ENCODE results near the gene WNT9B. TPM values are rescaled to one million over a fixed set of nuclear protein-coding genes. Genes with fewer than 3 reads are reported as not detected.
"Not testable (repeated sequence)": the region's sequence is repeated elsewhere in the genome, so short reads cannot be mapped to it uniquely, and the experiment has no call there.

Gene WNT9B
- polyA plus RNA-seq, 4 donors: 0.16 to 14.9 (median 9.8) TPM

DNA sequence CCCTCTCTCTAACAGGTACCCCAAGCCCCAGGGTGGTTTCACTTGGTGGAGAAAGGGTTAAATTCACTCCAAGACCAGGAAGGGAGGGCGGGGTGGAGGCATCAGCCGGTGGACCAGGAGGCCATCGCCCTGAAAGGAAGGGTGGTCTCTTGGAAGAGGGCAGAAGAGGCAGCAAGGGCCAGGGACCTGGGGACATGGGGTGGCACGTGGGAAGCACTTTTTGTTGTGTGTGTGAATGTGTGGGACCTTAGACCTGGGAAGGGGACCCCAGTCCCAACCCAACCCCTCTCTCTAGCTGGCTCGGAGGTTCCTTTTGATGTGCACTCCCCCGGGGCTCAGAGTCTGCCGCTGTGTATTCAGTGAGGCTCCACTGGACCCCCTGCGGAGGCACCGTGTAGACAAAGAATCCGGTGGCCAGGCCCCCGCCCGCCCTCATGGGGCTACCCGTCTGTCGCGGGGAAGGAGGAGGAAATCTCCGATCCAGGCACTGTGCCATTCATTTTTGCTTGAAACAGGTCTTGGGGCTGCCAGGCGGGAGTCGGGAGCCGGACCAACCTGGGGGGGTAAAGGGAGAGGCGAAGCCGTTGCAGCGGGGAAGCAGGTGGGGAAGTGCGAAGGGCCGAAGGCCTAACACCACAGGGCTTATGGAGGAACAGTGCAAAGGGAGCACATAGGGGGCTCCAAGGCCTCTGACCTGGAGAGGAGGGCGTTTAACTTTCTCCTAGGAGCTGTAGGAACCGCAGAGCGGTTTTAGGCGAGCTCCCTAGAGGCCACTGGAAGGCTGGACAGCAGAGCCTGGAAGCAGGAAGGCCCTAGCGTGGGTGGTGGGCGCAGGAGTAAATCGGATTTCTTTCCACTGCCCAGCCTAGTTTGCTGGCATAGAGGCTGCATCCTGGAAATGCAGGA, 29.6 kb upstream of the WNT9B start:
- no peak for DNase-seq (ENCODE audit: low read depth in 4 of 4, low spot score in 3 of 4)

DNA sequence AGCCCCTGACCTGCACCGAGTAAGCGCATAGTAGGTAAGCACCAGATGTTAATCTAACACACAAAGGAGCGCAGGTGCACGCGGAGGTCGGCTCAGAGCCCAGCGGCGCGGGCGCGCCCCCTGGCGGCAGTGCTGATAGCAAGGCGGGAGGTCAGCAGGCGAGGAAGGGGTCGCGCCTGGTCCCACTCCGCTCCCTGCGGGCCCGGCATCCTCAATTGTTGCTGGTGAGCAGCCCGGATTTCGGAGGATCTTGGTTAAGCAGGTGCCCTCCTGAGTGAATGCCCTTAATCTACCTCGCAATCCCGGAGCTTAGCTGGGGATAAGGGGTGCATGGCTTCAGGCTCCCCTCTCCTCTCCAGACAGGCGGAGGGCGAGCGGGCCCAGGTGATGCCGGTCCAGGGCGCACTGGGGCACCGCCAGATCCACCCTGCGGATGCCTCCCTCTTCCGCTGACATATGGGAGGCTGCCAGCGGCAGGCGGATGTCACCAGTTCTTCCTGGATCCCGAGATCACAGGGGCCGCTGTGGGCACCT, 28.9 kb upstream of the WNT9B start:
- DNase-seq (ENCODE audit: low read depth in 4 of 4, low spot score in 3 of 4): no peak

DNA sequence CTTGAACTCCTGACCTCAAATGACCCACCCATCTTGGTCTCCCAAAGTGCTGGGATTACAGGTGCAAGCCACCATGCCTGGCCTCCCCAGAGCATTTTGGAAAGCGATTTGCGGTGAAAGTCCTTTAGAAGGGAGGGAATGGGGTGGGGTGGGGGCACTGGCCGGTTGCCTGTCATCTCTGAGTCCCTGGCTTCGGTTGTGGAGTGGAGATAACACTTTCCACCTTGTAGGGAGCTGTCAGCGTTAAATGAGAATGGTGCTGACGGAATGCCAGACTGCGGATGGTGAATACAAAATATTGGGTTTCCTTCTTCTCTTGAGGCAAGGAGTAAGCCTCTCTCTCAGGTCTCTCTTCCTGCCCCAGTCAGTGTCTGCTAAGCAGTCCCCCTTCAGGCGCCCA, 27.7 kb upstream of the WNT9B start:
- no peak for DNase-seq (ENCODE audit: low read depth in 4 of 4, low spot score in 3 of 4)

DNA sequence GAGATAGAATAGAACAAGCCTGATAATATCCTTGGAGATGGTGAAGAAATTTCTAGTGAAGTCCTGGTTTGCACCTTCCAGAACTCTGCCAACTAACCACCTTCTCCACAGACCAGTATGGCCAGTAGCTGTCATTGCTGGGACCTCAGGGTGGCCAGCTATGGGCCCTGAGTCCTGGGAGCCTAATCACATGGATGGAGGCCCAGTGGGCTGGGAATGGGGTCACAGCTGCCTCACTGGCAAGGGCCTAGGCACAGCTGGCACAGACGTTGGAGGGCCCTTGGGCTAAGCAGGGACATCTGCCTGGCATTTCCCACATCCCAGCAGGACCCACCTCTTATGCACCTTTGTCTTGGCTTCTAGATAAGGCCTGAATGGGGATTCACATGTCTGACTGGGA, 25.3 kb upstream of the WNT9B start:
- DNase-seq (ENCODE audit: low read depth in 4 of 4, low spot score in 3 of 4): no peak

DNA sequence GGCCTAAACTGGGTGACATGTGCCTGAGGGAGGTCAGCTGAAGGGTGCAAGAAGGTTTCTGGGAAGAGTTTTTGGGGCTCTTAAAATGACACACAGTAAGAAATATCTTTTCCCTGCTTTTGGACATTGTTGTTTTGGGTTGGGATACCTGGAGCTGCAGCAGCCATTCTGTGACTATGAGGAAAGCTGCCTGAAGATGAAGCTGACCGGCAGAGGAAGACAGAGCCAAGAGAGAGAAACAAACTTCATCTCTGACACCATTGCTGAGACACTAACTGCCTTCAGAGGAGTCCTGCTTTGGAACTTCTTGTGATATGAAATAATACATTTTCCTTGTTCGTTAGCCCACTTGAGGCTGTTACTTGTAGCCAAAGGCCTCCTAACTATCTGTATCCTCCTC, 24.1 kb upstream of the WNT9B start:
- DNase-seq (ENCODE audit: low read depth in 4 of 4, low spot score in 3 of 4): no peak

DNA sequence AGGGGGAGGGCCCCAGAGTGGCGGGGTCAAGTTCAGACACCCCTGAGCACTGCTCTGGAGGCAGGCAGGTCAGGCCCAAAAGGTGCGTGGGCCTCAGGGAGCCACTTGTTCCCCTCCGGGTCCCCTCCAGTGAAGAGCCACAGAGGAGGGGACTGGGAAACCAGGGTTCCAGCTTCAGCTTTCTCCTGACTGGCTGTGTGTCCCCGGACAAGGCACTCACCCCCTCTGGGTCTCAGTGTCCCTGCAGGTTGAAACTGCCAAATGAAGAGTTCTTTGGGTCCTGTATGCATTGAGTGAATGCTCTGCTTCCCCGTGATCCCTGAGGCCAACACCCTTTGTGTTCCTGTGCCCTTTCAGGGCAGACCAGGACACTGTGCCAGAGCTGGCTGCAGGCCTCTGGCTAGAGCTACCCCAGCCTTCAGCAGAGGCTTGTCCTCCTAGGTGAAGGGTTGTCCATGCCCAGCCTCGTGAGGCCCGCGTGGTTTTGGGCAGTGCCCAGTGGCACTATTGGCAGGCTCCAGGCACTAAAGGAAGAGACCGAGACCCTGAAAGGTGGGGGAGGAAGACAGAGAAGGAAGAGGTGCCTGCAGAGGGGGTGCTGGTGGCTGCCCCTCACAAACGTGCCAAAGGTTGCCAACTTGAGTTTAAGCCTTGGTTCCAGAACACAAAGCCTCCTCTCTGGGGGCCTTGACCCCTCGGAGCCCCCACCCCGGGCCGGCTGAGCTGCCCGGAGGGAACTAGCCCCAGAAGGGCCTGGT, 19.6 kb upstream of the WNT9B start:
- no peak for DNase-seq (ENCODE audit: low read depth in 4 of 4, low spot score in 3 of 4)

DNA sequence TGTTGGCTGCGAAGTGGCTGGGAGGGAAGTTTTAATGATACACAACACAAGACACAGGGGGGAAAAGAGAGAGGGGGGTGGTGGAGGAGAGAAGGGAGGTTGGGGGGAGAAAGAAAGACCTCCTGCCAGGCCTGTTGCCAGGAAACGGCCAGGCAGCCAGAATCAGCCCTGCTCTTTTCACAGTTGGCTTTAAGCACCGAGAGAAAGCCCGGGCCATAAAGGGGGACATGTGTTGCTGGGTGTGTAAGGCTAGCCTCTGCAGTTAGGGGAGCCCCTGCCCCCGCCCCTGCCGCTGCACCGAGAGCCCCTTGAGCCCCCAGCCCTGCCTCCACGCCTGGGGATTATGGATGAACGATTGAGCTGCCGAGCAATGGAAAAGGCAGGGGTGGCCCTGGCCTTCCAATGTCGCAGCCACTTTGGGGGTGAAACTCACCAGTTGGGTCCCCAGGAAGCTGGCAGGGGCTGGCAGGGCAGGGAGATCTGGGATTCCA, 19.0 kb upstream of the WNT9B start:
- DNase-seq (ENCODE audit: low read depth in 4 of 4, low spot score in 3 of 4): no peak

DNA sequence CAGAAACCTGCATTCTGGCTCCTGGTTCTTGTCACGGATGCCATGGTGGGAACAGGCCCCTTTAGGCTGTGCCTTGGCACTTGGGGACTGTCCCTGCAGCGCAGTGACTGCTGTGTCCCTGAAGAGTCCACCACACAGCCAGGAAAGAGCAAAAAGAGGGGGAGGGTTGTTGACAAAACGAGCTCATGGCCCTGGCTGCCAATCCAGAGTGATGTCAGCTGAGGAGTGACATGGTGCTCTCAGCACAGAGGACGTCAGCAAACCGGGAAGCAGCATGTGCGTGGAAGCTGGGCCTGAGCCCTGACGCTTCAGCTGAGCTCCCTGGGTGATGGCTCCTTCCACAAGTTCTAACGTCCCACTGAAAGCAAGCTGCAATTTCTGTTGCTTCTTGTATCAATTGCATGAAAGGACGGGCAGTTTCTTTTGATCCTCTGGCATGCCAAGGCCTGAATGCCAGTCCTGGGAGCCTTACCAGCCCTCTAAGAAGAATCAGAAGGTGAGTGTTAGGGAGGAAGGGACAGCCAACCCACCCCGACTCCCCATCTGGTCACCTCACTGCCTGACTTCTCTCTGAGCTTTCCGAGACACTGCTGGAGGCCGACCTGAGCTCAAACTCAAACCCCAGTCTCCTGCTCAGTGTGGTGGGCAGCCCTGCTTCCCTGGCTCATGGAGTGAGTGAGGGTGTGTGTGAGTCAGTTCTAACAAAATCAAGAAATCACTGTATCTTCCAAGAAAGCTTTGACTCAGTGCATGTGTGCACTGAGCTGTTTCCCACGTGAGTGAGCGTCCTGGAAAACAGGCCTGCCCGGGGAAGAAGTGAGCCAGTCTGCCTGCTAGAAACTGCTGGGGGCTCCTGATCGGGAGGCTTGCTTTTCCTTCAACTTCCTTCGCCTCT, 18.2 kb upstream of the WNT9B start:
- DNase-seq (ENCODE audit: low read depth in 4 of 4, low spot score in 3 of 4): no peak

DNA sequence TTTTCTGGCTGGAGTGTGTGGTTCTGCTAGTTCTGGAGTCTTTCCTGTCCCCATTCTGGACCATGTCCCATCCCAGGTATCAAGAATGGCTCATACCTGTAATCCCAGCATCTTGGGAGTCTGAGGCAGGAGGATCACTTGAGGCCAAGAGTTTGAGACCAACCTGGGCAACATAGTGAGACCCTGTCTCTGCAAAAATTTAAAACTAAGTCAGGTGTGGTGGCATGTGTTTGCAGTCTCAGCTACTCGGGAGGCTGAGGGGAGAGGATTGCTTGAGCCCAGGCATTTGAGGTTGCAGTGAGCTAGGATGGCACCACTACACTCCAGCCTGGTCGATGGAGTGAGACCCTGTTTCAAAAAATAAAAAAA, 17.6 kb upstream of the WNT9B start:
- DNase-seq (ENCODE audit: low read depth in 4 of 4, low spot score in 3 of 4): no peak

DNA sequence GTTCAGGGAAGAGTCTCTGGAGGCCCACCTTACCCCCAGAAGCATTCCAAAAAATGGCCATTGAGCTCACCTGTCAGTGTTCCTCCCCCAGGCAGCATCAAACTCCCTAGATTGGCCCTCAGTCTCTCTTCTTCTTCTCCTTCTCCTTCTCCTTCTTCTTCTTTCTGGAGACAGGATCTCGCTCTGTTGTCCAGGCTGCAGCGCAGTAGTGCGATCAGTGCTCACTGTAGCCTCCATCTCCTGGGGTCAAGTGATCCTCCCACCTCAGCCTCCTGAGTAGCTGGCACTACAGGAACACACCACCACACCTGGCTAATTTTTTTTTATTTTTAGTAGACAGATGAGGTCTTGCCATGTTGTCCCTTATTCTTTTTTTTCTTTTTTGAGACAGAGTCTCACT, 16.5 kb upstream of the WNT9B start:
- DNase-seq (ENCODE audit: low read depth in 4 of 4, low spot score in 3 of 4): no peak

DNA sequence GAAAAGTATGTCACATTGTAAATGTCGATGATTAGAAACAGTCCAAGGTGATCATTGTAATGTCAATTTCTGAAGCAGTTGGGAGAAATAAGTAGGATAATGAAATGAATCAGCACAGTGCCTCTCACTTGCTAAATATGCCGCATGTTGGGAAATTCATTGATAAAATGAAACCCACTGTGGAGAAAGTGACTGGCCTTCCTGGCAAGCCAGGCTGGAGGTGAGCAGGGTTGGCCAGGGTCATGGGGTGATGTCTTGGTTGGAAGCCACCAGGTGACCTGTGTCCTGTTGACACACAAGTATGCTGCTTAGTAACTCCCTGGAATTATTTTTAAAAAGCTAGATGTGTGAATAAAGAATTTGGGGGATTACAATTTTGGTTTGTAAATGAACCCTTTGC, 14.9 kb upstream of the WNT9B start:
- no peak for DNase-seq (ENCODE audit: low read depth in 4 of 4, low spot score in 3 of 4)

DNA sequence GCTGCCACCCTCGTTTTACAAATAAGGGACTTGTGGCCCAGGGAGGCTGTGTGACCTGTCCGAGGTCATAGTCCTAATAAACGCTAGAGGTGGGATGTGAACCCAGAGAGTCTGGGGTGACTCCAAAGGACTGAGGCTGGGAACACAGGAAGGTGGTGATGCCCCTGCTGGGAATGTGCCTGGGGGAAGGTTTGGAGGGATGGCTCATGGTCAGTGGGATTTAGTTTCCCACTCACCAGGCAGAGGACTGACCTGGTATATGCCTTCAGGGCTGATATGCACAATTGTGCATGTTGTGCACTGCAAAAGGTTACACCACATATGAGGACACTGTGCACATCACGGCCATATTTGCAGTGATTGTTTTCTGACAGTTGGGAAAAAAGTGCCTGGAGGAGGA, 13.9 kb upstream of the WNT9B start:
- DNase-seq (ENCODE audit: low read depth in 4 of 4, low spot score in 3 of 4): no peak

DNA sequence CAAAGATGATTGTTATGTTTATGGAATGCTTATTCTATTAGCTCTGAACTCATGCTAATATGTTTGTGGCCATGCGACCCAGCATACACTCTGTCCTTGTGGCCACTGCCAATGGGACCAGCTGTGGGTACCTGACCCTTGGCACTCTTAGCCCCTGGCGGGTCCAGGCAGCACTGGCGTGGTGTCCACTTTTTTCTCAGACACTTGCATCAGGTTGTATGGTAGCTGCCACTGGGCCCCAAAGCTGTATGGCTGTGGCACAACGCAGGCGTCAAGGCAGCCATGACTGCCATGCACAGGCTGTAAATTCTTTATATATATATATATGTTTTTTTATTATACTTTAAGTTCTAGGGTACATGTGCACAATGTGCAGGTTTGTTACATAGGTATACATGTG, 12.2 kb upstream of the WNT9B start:
- DNase-seq (ENCODE audit: low read depth in 4 of 4, low spot score in 3 of 4): no peak

DNA sequence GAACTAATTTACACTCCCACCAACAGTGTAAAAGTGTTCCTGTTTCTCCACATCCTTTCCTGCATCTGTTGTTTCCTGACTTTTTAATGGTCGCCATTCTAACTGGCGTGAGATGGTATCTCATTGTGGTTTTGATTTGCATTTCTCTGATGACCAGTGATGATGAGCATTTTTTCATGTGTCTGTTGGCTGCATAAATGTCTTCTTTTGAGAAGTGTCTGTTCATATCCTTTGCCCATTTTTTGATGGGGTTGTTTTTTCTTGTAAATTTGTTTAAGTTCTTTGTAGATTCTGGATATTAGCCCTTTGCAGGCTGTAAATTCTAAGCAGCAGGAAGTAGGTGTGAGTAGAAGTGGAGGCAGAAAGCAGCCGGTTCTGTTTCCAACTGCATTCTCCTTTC, 10.8 kb upstream of the WNT9B start:
- not testable (repeated sequence) for DNase-seq (ENCODE audit: low read depth in 4 of 4, low spot score in 3 of 4)

DNA sequence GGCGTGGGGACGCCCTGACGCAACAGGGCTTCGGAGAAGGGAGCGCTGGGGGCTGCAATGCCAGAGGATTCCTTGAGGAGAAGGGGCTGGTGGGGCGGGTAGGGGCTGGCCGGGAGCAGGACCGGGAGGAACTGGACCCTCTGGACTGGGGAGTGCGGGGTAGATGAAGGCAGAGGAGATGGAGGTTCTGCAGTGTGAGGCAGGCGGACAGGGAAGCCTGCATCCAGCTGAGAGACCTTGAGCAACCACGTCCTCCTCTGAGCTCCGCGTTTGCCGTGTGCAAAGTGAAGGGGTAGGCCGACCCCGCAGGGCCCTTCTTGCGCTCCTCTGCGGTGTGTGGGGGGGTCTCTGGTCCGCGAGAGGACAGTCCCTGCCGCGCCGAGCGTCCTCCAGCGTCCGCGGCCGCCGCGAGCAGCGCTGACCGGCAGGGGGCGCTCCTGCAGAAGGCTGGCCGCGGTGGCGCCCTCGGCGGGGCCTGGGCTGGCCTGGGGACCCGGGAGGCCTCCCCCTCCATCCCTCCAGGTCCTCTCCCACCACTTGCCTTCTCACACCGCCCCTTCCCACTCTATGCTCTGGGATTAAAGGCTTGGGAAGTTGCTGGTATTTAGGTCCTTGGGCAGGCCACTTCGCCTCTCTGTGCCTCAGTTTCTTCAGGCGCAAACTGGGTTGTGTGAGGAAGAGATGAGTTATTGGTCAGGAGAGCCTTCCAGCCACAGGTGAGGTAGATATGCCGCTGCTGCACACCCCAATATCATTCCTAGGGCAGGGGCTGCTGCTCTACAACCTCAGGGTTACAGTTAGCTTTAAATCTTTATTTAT, 9.6 kb upstream of the WNT9B start:
- no peak for DNase-seq (ENCODE audit: low read depth in 4 of 4, low spot score in 3 of 4)

DNA sequence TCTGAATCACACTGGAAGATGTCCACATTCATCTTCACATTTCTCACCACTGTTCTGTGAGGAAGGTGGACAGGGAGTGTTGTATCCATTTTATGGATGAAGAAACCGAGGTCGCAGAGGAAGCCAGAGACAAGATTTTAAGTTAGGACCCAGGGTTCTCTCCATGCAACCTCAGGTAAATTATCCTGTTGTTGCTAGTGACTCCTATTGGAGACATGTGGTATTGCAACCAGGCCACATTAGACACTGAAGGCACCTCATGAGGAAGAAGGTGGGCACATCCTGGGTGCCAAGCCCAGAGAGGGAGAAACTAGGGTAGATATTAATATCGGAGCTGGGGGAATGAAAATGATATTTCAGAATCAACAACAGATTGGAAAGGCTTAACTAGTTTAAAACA, 8.5 kb upstream of the WNT9B start:
- no peak for DNase-seq (ENCODE audit: low read depth in 4 of 4, low spot score in 3 of 4)

DNA sequence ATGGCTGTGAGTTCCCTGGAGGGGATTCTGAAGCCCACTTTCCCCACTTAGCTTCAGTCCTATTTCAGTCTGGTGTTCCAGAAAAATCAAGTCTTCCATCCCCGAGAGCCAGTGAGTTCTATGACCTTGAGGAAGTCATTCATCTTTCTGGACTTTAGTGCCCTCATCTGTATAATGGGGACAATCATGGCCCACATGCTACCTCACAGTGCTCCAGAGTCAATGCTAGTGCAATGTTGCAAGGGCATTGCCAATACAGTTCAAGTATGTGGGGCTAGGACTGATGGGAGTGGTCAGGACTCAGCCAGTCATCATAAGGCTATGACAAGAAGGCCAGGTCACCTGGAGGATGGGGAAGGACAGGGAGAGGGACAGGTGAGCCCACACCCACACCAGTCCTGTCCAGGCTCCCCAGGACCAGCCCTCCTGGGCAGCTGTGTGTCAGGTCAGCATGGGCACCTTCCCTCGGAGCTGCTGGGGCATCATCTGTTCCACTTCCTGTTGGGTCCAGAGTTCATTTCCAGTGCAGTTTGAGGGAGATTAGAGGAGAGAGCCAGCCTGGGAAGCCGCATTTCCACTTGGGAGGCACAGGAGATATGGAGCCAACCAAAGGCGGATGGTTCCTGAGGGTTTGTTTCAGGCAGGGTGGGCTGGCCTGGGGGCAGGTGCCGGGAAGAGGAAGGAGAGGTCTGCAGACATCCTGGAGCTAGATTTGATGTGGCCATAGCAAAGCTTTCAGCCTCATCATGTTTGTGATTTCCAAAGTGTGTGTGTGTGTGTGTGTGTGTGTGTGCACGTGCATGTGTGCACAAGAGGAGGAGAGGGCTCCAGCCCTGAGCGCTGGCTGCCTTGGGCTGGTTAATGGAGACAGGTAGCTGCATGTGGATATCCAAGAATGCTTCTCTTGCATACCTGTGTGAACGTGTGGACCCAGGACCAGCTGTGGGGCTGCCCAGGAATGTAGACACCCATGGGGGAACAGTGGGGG, 3.9 kb upstream of the WNT9B start:
- DNase-seq (ENCODE audit: low read depth in 4 of 4, low spot score in 3 of 4): no peak

DNA sequence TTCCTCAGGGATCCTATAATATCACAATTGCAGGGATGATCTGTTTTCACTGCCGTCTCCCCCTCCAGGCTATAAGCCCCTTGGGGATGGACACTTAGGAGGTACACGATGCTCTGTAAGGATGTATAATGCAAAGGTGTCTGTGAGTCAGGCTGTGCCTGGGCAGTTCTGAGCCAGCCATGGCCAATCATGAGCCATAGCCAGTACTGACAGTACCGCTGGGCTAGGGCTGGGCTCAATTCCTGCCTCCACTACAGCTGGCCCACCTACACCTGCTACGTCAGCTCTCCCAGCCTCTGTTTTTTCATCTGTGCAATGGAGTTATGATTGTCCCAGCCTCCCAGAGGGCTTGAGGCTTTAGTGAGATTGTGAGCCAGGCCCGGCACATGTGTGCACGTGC, 2.8 kb upstream of the WNT9B start:
- no peak for DNase-seq (ENCODE audit: low read depth in 4 of 4, low spot score in 3 of 4)

DNA sequence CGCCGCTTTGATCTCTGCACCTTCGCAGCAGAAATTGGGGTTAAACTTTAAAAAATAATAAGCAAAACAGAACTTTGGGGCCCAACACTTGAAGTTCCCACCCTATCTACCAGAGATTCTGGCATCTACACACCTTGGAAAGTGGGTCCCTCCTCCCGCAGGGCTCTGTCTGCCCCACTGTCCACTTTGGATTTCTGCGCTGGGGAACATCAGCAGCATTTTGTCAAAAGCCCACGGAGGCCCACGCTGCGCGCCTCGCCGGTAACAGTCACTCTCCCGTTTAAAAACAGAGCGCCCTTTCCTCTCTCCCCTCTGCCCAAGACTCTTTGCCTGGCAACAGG, 725 bp upstream of the WNT9B start:
- no peak for DNase-seq (ENCODE audit: low read depth in 4 of 4, low spot score in 3 of 4)
